GM19397 (cell line): ENCODE measurements around the gene PRPF18.

Source experiments
- ATAC-seq: cut with Tn5 transposase; IDR thresholded peaks from one replicate; pipeline ENCODE4 v1.9.1; 2021; ENCODE audit warnings: mild to moderate bottlenecking, moderate library complexity; ENCODE audit not compliant: unreplicated experiment

The PRPF18 gene

DNA sequence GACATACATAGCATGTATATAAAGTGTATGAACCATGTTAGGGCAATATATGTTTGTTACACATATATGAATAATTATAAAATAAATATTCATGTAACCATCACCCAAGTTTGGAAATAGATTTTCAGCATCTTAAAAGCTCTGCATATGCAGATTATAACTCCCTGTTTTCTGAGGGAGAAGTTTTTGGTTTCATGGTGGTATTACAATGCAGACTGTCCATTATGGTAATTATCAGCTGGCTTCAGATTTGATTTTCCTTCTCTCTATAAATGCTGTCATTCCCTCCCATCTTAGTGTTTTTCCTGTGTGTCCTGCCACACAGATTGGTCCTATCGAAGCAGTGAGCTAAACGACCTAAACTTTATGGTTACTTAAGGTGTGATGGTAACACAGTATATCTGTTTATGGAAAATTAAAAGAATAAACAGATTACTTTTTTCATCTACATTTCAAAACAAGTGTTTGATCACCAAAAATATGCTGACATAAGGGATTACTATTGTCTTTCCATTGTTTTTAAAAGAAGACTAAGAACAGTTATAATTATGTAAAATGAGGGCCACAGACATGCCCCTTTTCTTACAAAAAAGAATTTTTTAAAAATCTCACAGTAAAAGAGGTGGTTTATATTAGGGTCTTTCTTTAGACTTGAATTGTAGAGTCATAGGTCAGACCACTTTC lies 17.7 kb downstream of the PRPF18 start:
- no peak for ATAC-seq

DNA sequence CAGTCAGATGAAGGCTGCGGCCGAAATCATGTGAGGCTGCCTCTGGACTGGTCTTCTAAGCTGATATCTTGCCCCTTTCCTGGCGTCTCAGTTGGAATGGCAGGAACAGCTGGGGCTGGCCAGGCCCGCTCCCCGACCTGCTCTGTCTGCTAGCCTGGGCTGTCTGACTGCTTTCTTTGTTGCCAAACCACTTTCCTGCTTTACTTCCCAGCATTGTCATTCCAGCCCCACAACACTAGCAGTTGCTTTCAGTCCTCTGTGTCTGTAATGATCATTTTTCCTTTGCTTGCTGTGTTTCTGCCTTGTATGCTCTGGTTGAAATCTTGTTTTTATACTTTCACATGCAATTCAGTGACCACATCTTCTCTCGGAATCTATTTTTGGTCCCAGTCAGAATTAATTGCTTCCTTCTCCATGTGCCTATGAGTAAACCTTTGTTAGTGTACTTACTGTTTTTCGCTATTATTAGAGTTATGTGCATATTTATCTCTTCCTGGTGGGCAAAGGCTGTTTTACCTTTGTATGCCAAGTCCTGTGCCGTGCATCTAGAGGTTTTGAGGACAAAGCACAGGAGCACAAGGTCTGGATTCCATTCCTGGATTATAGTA lies 21.6 kb downstream of the PRPF18 start:
- no peak for ATAC-seq

DNA sequence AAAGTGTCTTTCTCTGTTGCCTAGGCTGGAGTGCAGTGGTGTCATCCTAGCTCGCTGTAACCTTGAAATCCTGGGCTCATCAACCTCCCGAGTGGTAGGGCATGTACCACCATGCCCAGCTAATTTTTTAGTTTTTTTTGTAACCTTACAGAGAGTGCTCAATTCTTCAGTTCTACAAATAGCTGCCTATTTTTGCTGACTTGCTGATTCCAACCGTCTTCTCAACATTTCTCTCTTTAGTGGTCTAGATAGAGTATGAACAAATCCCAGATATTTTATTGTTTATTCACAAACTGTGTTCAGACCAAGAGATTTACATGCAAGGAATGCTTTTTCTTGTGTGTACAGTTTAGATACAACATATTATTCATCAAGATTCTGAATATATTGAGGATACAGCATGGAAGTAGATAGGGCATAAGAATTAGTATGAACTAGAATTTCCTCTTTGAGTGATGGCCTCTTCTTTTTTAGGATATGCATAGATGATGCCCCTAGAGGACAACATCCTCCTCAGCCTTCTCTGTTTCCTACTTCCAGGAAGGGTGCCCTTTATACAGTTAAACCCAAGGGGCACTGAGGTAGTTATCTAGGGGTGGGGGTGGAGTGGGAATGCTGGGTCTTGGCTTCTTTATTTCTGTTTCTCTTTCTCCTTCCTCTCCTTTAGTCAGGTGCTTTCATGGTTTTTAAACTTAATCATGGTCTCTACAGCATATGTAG lies 26.0 kb downstream of the PRPF18 start:
- no peak for ATAC-seq

DNA sequence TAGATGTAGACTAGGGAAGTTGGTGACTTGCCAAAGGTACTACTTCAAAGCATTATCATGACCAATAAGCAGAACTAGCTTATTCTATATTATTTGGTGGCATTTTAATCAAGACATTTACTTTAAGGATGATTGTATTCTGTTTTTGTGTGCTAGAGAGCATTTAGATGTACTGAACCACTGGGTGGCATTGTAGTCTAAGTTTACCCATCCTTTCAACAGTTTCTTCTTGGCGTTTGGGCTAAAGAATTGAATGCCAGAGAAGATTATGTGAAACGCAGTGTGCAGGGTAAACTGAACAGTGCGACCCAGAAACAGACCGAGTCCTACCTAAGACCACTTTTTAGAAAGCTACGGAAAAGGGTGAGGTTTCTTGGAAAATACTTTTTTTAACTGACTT lies 26.8 kb downstream of the PRPF18 start:
- ATAC-seq: no peak

DNA sequence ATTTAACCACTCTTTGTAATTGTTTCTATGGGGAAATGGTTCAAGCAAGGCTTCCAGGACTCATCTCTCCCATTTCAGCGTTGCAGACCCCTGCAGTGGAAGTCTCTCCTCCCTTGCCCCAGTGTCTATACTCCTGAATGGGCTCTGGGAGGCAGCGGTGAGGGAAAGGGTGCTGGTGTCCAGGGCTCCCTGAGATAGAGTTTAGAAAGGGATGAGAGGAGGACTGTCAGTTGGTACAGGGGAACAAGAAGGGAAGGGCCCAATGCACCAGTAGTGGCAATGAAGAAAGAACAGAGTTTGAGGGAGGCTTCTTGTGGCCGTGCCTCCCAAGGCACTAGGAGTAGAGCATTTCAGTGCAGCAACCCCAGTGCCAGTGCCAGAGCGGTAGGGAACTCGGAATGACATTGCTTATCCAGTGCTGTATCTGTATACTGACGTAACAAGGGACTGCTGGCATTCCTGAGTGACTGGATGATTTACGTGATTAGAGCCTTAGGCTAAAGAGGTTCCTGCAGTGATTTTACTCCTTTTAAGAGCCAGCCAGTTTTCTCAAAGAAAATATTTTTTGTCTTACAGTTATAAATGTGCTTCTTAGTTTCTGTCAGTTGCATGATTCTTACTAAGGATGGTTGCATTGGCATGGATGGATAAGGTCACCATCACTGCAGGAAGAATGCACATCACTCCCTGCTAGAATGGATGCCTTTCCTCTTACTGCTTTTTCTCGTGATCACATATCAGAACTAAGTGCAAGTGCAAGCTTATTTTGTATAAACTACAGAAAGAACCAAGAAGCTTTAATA lies 28.0 kb downstream of the PRPF18 start:
- no peak for ATAC-seq

DNA sequence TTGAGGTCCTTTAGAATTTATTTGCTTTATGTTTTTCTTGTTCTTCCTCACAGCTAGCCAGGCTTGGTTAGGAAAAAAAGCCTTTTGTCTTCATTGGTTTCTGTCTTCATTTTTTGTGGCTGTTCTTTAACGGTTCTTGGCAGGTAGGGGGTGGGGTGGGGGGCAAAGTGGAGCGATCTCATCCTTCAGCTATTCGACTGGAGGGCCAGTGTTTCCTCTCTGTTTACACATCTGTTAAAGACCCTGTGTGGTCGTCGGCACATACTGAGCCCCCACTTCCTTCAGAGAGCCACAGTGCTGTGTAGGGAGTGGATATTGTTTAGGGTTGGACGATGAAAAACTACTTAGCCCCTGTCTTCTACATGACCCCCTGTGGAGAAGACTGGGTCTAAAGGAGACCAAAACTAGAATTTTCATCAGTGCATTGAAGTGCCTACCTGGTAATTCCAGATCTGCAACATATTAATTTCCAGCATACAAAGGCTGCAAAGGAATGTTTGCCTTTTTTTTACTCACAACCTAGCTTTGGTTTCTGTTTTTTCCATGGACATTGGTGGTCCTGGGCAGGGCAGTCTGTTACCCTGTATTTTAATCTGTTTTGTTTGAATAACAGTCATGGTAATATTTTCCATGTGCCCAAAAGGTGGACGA lies 29.0 kb downstream of the PRPF18 start:
- ATAC-seq: no peak

DNA sequence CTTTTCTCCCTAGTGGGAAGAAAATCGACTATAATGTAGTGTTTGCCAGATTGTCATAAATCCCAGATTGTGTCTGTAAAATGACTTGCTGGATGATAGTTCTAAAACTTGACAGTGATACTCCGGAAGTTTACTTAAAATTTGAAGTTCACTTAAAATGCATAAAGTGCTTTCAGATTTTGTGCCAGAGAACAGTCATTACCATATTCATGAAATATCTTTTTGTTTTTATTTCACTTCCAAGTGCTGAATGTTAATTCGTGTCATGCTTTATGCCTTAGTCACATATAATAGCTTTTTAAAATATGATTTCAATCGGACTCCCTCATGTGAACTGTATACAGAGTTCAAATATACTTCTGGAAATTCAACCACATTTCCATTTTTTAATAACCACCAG lies 30.4 kb downstream of the PRPF18 start:
- ATAC-seq: no peak

DNA sequence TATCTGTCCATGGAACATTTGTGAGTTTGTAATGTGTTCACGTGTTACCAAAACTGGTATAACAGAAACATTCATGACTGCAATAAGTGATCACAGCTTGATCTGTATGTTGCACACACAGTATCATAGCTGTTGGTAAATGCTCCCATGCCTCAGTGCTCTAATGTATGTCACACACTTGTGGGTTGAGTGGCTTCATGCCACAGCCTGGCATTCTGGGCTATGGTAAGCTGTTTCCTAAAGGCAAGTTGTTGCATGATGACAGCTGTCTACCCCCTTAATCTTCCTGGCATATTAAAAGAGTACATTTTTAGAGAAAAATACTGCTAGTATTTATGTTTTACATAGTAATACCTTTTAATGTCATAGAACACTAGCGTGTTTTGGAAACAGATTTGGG lies 35.2 kb downstream of the PRPF18 start:
- ATAC-seq: no peak

DNA sequence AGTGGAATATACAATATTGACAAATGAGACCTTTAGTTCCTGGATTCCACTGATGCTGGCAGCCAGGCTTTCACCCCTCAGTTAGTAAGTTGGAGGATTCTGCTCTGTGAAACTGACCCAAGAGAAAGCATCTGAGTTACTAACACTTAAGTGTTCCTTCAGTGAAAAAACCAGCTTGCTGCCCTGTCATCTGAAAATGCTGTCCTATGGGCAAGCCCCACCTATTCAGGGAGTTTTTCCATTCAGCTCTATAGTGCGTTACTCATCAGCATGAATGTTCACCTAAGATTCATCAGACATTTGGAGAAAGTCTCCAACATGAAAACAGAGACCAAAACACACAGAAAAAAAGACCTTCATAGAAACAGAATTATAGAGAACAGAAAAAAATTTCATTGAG lies 37.9 kb downstream of the PRPF18 start:
- no peak for ATAC-seq

DNA sequence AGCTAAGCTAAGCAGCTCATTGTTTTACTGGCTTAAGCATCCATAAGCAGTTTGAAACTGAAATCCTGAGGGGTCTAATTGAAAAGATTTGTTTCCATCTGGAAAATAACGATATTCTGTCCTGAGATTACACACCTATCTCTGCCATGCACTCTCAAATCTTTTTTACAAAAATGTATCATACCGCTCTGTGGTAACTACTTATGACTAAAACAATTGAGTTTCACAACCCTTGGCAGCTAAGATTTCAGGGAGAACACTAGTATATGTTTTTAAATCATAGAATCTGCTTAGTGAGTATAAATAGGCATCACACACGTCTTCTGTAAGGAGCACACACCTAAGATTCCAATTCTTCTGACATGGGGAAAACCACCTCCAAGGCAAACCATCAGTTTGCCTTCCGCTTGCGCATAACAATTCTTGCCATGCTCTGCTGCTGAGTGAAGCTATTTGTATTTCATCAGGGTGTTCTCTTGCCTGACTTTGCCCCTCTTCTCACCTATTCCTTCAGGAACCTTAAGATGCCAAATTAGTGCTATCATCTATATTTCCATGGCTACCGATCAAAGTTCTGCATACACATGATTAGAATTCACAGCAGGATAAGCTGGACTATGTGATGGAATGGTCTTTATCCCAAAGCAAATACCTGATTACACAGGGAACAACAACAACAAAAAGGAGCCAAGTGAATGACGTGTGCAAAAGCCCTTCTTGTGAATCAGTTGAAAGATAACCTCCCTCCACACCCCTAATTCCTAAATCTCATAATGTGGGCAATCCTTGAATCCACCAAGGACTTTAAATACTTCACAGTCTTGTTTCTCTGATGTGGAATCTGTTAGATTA lies 40.9 kb downstream of the PRPF18 start:
- ATAC-seq: no peak

DNA sequence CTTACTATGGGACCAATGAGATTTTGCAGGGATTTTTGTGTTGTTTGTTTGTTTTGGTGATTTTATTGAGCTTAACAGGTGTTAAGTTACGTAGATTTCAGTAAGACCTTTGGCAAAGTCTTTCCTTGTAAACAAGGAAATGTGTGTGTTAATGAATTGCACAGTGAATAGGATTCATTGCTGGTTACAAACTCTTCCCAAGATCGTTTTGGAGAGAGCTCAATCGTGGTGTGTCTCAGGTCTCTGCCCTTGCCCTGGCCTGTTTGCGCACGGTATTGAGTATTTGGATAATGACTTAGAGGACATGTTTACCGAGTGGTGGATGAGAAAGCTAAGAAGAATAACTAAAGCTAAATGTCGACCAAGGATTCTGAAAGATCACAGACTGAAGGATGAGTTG lies 41.9 kb downstream of the PRPF18 start:
- no peak for ATAC-seq

DNA sequence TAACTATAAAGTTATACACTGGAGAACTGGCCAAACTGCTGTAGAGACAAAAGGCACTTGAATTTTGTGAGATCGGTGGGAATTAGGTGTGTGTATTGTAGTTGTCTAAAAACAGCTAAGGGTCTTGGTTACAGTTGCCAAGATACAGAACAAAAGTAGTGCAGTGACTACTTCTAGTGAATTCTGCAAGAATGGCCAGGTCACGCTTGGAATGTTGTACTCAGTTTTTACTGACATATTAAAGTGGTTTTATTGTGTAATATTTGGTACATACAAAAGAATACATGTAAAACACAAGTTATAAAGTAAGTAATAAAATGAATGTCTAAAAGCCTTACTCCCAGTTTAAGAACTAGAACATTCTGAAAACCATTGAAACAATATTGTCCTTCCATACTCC lies 42.4 kb downstream of the PRPF18 start:
- no peak for ATAC-seq

DNA sequence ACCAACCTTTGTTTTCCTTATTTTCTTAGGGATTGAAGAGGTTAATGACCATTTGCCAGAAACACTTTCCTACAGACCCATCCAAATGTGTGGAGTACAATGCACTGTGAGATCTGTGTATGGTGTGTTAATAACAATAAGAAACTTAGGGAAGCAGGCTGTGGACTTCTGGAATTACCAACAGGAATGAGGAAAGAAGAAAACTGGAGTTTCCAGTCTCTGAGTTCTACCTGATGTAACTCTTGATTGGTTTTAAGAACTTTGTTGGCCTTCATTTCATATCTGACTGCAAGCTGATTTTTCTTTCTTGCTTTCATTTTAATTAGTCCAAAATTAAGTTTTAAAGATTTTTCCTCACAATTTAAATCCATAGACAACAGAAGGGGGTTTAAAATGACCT lies 43.5 kb downstream of the PRPF18 start:
- ATAC-seq: no peak

DNA sequence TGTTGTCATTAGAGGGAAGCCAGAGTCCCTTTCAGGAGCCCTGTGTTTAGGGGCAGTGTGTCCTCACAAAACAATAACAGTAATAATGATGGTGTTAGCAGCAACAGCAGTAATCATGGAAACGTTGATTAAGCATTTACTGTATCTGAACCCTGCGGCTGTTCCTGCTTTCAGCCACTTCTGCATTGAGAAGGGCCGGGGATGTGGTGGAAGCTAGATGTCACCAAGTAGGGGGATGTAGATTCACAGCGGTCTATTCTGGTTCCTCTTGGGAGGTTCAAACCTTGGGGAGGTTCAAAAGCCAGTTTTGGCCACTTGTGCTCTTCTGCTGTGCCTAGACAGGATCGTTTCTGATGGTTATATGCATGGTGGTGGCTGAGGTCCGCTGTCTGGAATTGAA lies 44.8 kb downstream of the PRPF18 start:
- no peak for ATAC-seq

DNA sequence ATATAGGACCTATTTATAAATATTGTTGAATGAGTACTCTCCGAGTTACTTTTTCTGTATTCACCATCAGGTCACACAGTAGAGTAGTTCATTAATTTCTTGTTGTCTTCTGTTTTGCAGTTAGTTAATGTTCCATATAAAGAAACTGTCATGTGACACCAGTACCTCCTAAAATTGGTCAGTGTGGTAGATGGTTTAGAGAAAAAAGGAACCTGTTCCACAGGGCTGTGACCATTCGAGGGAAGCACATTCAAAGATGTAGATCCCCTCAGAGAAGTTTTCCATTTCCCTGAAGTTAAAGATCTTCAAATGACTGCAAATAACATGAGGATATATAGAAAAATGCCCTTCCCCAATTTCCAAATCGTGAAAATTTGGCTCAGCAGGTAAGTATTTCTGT lies 45.7 kb downstream of the PRPF18 start:
- no peak for ATAC-seq

DNA sequence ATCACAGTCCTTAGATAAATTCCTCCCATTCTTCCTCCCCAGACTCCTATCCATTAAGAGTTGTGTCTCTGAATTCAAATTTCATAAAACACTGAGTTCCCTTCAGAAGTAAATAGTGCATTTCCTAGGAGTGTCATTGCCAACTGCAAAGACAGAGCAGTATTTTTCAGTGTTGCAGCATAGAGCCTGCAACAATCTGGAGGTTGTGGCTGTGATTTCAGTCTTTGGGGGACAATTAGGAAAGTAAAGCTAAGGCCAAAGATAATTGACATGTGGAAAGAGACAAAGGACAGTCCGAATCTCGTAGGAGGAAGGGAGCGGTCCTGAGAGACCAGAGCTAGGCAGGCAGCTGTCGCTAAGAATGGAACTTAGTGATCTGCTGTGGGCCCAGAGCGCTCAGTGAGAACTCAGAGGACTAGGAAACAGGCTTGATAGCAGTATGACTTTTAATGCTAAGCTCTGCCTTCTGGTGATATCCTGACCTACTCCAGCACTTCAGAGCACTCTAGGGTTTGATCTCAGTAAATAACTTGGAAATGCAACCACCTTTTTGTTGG lies 46.2 kb downstream of the PRPF18 start:
- no peak for ATAC-seq

DNA sequence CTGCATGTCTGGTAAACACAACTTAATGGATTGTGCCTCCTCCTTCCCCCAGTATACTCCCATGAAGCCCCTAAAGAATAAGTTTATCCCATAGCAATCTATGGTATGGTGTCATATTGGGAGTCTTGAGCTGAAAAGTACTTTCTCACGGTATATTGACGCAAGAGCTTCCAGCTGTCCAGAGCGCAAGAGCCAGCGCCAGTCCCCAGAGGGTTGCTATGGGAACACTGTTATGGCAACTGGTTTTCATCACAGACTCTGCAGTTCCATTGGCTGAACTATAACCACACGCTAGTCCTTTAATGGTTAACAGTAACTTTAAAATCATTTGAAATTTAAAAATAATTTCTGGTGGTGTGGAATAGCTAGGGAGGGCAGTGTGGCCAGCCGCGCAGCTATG lies 46.9 kb downstream of the PRPF18 start:
- no peak for ATAC-seq

DNA sequence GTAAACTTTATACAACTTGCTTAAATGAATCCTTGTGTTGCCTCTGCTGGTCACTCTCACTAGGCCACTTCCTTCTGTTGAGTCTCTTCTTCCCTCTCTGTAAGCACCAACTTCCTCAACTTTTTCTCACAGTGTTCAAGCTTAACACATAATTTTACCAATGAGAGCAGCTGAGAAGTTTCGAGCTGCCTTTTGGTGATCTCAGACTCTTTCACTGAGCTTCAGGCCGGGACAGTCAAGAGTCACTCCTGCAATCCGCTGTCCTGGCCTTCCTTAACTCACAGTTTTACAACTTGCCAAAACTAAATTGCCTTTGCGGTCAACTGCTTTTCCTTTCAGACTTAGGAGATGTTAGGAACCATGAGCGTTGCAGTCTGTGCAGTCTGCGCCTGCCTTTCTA lies 47.4 kb downstream of the PRPF18 start:
- ATAC-seq: no peak

DNA sequence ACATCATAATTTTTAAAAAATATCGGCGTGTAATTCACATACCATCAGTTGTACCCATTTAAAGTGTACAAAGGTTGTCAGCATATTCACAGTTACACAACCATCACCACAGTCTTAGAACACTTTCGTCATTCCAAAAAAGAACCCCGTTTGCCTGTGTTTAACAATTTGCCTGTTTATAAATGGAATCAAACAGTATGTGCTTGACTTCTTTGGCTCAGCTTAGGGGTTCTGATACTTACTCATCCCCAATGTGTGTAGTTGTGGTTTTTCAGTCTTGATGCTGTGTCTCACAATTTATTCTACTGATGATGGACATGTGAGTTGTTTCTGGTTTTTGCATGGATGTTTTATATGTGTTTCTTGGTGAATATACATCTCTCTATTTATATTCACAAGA lies 50.0 kb downstream of the PRPF18 start:
- no peak for ATAC-seq

DNA sequence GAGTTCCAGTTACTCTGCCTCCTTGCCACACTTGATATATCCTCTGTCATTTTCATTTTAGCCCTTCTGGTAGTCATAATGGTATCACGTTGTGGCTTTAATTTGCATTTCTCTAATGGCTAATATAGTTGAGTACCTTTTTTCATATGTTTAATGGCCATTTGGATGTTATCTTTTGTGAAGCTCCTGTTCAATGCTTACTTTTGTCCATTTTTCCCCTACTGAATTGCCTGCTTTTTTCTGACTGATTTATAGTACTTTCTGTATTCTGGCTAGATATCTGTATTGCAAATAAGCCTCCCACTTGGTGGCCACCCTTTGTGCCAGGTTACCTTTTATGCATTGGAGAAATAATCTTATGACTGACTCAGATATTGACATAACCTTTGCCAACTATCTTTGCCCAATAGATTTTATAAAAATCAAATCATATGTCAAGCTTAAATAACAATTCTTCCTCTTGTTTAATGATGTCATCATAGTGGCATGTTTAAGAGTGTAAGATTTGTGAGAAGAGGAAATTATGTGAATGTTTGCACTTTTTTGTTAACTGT lies 50.6 kb downstream of the PRPF18 start:
- no peak for ATAC-seq
